DOHH2 (cell line): Measurements from ENCODE around the gene TIGD1.

Experiments used
- H3F3A ChIP-seq: fragments of 200-600 bp; sonication (generic), shearing (Covaris generic); 2 replicates; pipeline ENCODE4 v1.6.0; 2016; ENCODE audit warnings: antibody characterized with exemption, mild to moderate bottlenecking; ENCODE audit not compliant: control insufficient read depth, insufficient read depth
- H3K27ac ChIP-seq: fragments of 200-600 bp; sonication (generic); 2 replicates; pipeline ENCODE4 v1.5.1; 2014; ENCODE audit warnings: low read depth, mild to moderate bottlenecking, low read length, moderate library complexity
- H3K27me3 ChIP-seq: fragments of 200-600 bp; sonication (generic); 2 replicates; pipeline ENCODE4 v1.6.1; 2014; ENCODE audit warnings: mild to moderate bottlenecking, low read length, mixed read lengths; ENCODE audit not compliant: control insufficient read depth
- H3K36me3 ChIP-seq: fragments of 200-600 bp; sonication (generic); 2 replicates; pipeline ENCODE4 v1.6.1; 2014; ENCODE audit warnings: mild to moderate bottlenecking, low read length, moderate library complexity, mixed read lengths; ENCODE audit not compliant: control insufficient read depth
- H3K4me1 ChIP-seq: fragments of 200-600 bp; sonication (generic); 2 replicates; pipeline ENCODE4 v1.6.1; 2014; ENCODE audit warnings: mild to moderate bottlenecking, low read length, mixed read lengths; ENCODE audit not compliant: control insufficient read depth
- H3K4me2 ChIP-seq: fragments of 200-600 bp; sonication (generic); 2 replicates; pipeline ENCODE4 v1.6.0; 2014; ENCODE audit warnings: mild to moderate bottlenecking, low read length, moderate library complexity
- H3K4me3 ChIP-seq: fragments of 200-600 bp; sonication (generic); 2 replicates; pipeline ENCODE4 v1.5.1; 2014; ENCODE audit warnings: mild to moderate bottlenecking, low read length, mixed read lengths
- H3K79me2 ChIP-seq: fragments of 200-600 bp; sonication (generic); 2 replicates; pipeline ENCODE4 v1.6.1; 2014; ENCODE audit warnings: mild to moderate bottlenecking, low read length, mixed read lengths; ENCODE audit not compliant: control insufficient read depth
- H3K9me2 ChIP-seq: fragments of 200-600 bp; sonication (generic); replicated peaks from 2 replicates; pipeline ENCODE4 v1.6.1; 2014; ENCODE audit warnings: mild to moderate bottlenecking, low read length, mixed read lengths; ENCODE audit not compliant: control insufficient read depth
- H3K9me3 ChIP-seq: fragments of 200-600 bp; sonication (generic); 2 replicates; pipeline ENCODE4 v1.6.1; 2014; ENCODE audit warnings: antibody characterized with exemption, low read length, mixed read lengths; ENCODE audit not compliant: control insufficient read depth, insufficient read depth
- H4K20me1 ChIP-seq: fragments of 200-600 bp; sonication (generic); 2 replicates; pipeline ENCODE4 v1.6.0; 2014; ENCODE audit warnings: low read depth, mild to moderate bottlenecking, antibody characterized with exemption, low read length, moderate library complexity; ENCODE audit not compliant: control insufficient read depth, insufficient read depth
- EZH2phosphoT487 ChIP-seq: fragments of 200-600 bp; sonication (generic); IDR thresholded peaks from 2 replicates; pipeline ENCODE4 v1.6.1; 2017; ENCODE audit warnings: borderline replicate concordance, mild to moderate bottlenecking, antibody characterized with exemption, low read length, moderate library complexity, mixed read lengths
- TF ChIP-seq, protein P1 (sequence below): fragments of 200-600 bp; sonication (generic); IDR thresholded peaks from one replicate; pipeline ENCODE4 v1.5.1; 2014; ENCODE audit warnings: antibody characterized with exemption, mild to moderate bottlenecking, low read depth, low read length; ENCODE audit not compliant: poor library complexity, severe bottlenecking

TIGD1 gene

DNA sequence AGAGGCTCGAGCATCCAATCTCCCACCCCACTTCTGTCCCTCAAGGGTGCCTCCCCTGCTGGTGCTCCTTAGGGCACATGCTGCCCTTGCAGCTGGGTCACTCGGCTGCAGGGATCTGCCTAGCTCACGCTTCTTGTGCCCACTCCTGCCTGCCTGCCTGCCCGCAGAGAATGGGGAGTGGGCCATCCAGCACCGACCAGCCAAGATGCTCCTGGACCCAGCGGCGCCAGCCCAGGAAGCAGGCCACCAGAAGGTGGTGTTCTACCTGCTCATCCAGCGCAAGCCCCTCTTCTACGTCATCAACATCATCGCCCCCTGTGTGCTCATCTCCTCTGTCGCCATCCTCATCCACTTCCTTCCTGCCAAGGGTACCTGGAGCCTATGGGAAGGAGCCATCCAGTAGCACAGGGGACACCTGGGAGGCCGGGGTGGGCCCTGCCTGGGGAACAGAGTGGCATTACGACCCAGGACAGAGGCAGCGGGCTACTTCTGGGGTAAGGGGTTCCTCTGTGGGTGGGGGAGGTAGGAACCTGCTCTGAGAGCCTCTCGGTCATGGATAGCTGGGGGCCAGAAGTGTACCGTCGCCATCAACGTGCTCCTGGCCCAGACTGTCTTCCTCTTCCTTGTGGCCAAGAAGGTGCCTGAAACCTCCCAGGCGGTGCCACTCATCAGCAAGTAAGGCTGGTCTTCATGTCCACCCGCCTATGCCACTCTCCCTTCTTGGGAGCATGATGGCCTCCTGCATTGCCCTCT lies 7.5 kb downstream of the TIGD1 start:
- H3K27me3 ChIP-seq: no peaks in the 10 kb centered on the region
- peaks cover 25% of the 10 kb centered on the region for H3K36me3 ChIP-seq
- H3K27ac ChIP-seq: no peak overlapping the region
- no peak overlapping the region for H3K4me2 ChIP-seq
- no peaks in the 10 kb centered on the region for H3F3A ChIP-seq
- peaks cover 3% of the 10 kb centered on the region; the same call in 1 of the 2 replicates for H4K20me1 ChIP-seq
- H3K4me3 ChIP-seq: no peak overlapping the region
- TF ChIP-seq, protein P1, sequence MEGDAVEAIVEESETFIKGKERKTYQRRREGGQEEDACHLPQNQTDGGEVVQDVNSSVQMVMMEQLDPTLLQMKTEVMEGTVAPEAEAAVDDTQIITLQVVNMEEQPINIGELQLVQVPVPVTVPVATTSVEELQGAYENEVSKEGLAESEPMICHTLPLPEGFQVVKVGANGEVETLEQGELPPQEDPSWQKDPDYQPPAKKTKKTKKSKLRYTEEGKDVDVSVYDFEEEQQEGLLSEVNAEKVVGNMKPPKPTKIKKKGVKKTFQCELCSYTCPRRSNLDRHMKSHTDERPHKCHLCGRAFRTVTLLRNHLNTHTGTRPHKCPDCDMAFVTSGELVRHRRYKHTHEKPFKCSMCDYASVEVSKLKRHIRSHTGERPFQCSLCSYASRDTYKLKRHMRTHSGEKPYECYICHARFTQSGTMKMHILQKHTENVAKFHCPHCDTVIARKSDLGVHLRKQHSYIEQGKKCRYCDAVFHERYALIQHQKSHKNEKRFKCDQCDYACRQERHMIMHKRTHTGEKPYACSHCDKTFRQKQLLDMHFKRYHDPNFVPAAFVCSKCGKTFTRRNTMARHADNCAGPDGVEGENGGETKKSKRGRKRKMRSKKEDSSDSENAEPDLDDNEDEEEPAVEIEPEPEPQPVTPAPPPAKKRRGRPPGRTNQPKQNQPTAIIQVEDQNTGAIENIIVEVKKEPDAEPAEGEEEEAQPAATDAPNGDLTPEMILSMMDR: no peak
- TF ChIP-seq EZH2phosphoT487: no peak
- H3K79me2 ChIP-seq: peaks cover 27% of the 10 kb centered on the region
- H3K4me1 ChIP-seq: peaks cover 15% of the 10 kb centered on the region; the same call in 1 of the 2 replicates
- no peaks in the 10 kb centered on the region for H3K9me2 ChIP-seq
- H3K9me3 ChIP-seq: no peaks in the 10 kb centered on the region

DNA sequence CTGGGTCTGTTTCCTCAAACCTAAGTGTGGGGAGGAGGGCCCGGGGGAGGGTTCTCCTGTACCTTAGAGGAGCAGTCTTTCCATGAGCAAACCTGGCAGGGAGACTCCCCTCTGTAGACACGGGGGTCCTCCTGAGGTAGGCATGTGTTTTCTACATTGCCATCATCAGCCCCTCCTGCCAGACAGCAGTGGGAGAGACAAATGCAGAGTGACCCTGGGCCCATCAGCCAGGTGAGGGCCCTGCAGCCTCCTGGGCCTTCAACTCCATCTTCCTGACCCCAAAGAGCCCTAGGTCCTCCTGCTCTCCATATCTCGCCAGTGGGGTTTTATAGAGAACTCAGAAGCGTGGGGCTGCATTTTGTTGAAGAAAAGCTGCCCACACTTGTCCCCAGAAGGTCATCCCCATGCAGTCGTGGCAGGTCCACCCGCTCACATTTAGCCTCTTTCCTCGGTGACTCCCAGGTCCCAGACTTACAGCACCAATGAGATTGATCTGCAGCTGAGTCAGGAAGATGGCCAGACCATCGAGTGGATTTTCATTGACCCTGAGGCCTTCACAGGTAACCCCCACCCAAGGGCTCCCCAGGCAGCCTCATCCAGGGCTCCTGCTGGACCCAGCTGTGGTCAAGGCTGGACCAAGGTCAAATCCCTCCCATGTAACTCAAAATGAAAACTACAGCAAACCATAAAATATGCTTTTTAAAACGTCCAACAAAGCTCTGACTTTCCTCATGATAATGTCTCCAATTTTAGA lies 8.2 kb downstream of the TIGD1 start:
- H3K27ac ChIP-seq: no peak overlapping the region
- no peaks in the 10 kb centered on the region for H3F3A ChIP-seq
- no peaks in the 10 kb centered on the region for H3K27me3 ChIP-seq
- no peaks in the 10 kb centered on the region; the same call in 1 of the 2 replicates for H4K20me1 ChIP-seq
- TF ChIP-seq, protein P1: no peak
- TF ChIP-seq EZH2phosphoT487: no peak
- H3K4me2 ChIP-seq: no peak overlapping the region
- peaks cover 11% of the 10 kb centered on the region for H3K4me1 ChIP-seq
- peaks cover 17% of the 10 kb centered on the region for H3K36me3 ChIP-seq
- no peaks in the 10 kb centered on the region for H3K9me3 ChIP-seq
- H3K4me3 ChIP-seq: no peak overlapping the region
- no peaks in the 10 kb centered on the region for H3K9me2 ChIP-seq
- peaks cover 19% of the 10 kb centered on the region for H3K79me2 ChIP-seq

DNA sequence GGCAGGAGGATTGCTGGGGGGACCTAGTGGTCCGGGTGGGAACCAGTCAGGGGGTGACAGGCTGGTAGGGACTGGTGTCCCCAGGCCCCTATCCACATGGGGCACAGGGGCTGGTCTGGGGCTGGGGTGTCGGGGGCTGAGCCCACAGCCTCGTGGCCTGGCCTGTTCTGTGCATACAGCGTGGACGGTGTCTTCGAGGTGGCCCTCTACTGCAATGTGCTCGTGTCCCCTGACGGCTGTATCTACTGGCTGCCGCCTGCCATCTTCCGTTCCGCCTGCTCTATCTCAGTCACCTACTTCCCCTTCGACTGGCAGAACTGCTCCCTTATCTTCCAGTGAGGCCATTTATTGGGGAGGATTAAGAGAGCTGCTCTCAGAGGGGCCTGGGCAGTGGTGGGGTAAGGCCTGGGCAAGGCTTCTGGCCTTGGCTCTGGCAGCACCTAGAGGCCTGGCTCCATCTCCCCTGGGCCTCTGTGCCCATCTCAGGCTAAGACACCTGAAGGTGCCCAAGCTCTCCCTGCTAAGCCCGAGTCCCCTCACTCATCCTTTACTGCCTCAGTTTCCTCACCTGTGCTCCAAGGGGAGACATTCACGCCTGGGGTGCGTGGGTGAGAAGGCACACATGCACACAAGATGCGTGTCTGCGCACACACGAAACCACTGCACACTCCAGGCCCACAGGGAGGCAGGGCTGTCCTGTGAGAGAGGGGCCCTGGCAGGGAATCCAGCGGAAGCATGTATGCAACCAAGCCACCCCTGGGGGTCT lies 9.0 kb downstream of the TIGD1 start:
- Histone ChIP-seq H3K79me2 (peaks cover 11% of the 10 kb centered on the region), H3K9me2 (no peaks in the 10 kb centered on the region), H3K4me3 (no peak overlapping the region), H3K36me3 (peaks cover 9% of the 10 kb centered on the region), H3K27me3 (no peaks in the 10 kb centered on the region), H3K4me2 (no peak overlapping the region), H3K4me1 (peaks cover 19% of the 10 kb centered on the region), H3F3A (no peaks in the 10 kb centered on the region; the same call in 1 of the 2 replicates), H3K9me3 (no peaks in the 10 kb centered on the region), H3K27ac (no peak overlapping the region), H4K20me1 (no peaks in the 10 kb centered on the region; the same call in 1 of the 2 replicates)
- TF ChIP-seq, protein P1: no peak
- TF ChIP-seq EZH2phosphoT487: no peak
